ENCODE results near the gene RANBP3L. TPM values are rescaled to one million over a fixed set of nuclear protein-coding genes. Genes with fewer than 3 reads are reported as not detected.

RANBP3L gene
- total and polyA plus RNA-seq, 2 experiments from 2014 or later, result not detected

- ATAC-seq (no peak), DNase-seq (ENCODE audit: low spot score) (no peak)
- Histone ChIP-seq H4K20me1 (replicated peaks; ENCODE audit: insufficient read depth) (no peaks in the 10 kb centered on the region), H3K9me2 (ENCODE audit: insufficient read depth) (no peaks in the 10 kb centered on the region), H3K27me3 (ENCODE audit: insufficient read depth) (no peaks in the 10 kb centered on the region), H3K4me1 (ENCODE audit: insufficient read depth) (no peaks in the 10 kb centered on the region), H3K4me3 (no peak overlapping the region), H3K36me3 (ENCODE audit: insufficient read depth) (no peaks in the 10 kb centered on the region), H3K79me2 (replicated peaks; ENCODE audit: insufficient read depth) (no peaks in the 10 kb centered on the region), H2AFZ (no peak overlapping the region), H3K27ac (ENCODE audit: low read depth) (no peak overlapping the region), H3K4me2 (no peak overlapping the region), H3F3A (replicated peaks; ENCODE audit: low read depth) (no peaks in the 10 kb centered on the region)
- TF ChIP-seq ZNF331 (CRISPR knock-in tag; IDR thresholded peaks at IDR 0.05; ENCODE audit: low read depth) (no peak), NANOG (IDR thresholded peaks at IDR 0.05; ENCODE audit: borderline replicate concordance) (no peak), EZH2 (IDR thresholded peaks at IDR 0.05; ENCODE audit: low read depth, unreplicated experiment) (no peak), ZNF114 (CRISPR knock-in tag; IDR thresholded peaks at IDR 0.05) (no peak), STAT1 (IDR thresholded peaks at IDR 0.05; ENCODE audit: unreplicated experiment) (no peak), POLR2AphosphoS5 (IDR thresholded peaks at IDR 0.05; ENCODE audit: low read depth) (no peak), JUNB (IDR thresholded peaks at IDR 0.05; ENCODE audit: unreplicated experiment) (no peak)
- Mint-ChIP-seq H3K27ac (no peak overlapping the region), H3K36me3 (ENCODE audit: low read depth) (peaks cover 4% of the 10 kb centered on the region; the same call in 2 of the 3 replicates), H3K4me3 (no peak overlapping the region), H3K27me3 (ENCODE audit: insufficient read depth, low read depth, poor library complexity) (peaks cover 1% of the 10 kb centered on the region), H3K9me3 (no peaks in the 10 kb centered on the region), H3K4me1 (no peaks in the 10 kb centered on the region)
Measured at GRCh38 chr5:36205329-36205728, 96.4 kb downstream of the RANBP3L start.

GRCh38 chr5:36202521-36202961 lies 99.2 kb downstream of the RANBP3L start:
- ATAC-seq (no peak), DNase-seq (ENCODE audit: low spot score) (no peak)
- Histone ChIP-seq H3K79me2 (replicated peaks; ENCODE audit: insufficient read depth) (no peaks in the 10 kb centered on the region), H3K4me2 (no peak overlapping the region), H3K27me3 (ENCODE audit: insufficient read depth) (no peaks in the 10 kb centered on the region), H3K27ac (ENCODE audit: low read depth) (no peak overlapping the region), H3F3A (replicated peaks; ENCODE audit: low read depth) (no peaks in the 10 kb centered on the region), H4K20me1 (replicated peaks; ENCODE audit: insufficient read depth) (no peaks in the 10 kb centered on the region), H3K4me3 (no peak overlapping the region), H3K9me2 (ENCODE audit: insufficient read depth) (no peaks in the 10 kb centered on the region), H2AFZ (no peak overlapping the region), H3K36me3 (ENCODE audit: insufficient read depth) (no peaks in the 10 kb centered on the region), H3K4me1 (ENCODE audit: insufficient read depth) (no peaks in the 10 kb centered on the region)
- Mint-ChIP-seq H3K4me3 (no peak overlapping the region), H3K9me3 (no peaks in the 10 kb centered on the region), H3K27ac (no peak overlapping the region), H3K4me1 (no peaks in the 10 kb centered on the region), H3K36me3 (ENCODE audit: low read depth) (peaks cover 4% of the 10 kb centered on the region; the same call in 2 of the 3 replicates), H3K27me3 (ENCODE audit: insufficient read depth, low read depth, poor library complexity) (peaks cover 1% of the 10 kb centered on the region)
- TF ChIP-seq ZNF114 (CRISPR knock-in tag; IDR thresholded peaks at IDR 0.05), result no peak

- H3K9me2 ChIP-seq (ENCODE audit: insufficient read depth), result no peaks in the 10 kb centered on the region
Measured at GRCh38 chr5:36200513-36200912, 101.2 kb downstream of the RANBP3L start.

More at GRCh38 chr5:36200513-36200912, 101.2 kb downstream of the RANBP3L start:
- Histone ChIP-seq H4K20me1 (replicated peaks; ENCODE audit: insufficient read depth) (no peaks in the 10 kb centered on the region), H3K79me2 (replicated peaks; ENCODE audit: insufficient read depth) (no peaks in the 10 kb centered on the region), H3F3A (replicated peaks; ENCODE audit: low read depth) (no peaks in the 10 kb centered on the region), H3K27ac (ENCODE audit: low read depth) (no peak overlapping the region), H3K27me3 (ENCODE audit: insufficient read depth) (no peaks in the 10 kb centered on the region), H3K36me3 (ENCODE audit: insufficient read depth) (no peaks in the 10 kb centered on the region), H3K4me2 (no peak overlapping the region), H2AFZ (no peak overlapping the region), H3K4me1 (ENCODE audit: insufficient read depth) (no peaks in the 10 kb centered on the region), H3K4me3 (no peak overlapping the region)
- no peak overlapping the region for H3K27ac Mint-ChIP-seq
- no peak overlapping the region for H3K4me3 Mint-ChIP-seq
- no peaks in the 10 kb centered on the region for H3K27me3 Mint-ChIP-seq (ENCODE audit: insufficient read depth, low read depth, poor library complexity)
- ATAC-seq, result no peak
- H3K36me3 Mint-ChIP-seq (ENCODE audit: low read depth), result peaks cover 4% of the 10 kb centered on the region; the same call in 2 of the 3 replicates
- DNase-seq (ENCODE audit: low spot score), result no peak
- TF ChIP-seq POLR2AphosphoS5 (IDR thresholded peaks at IDR 0.05; ENCODE audit: low read depth), result no peak
- TF ChIP-seq JUNB (IDR thresholded peaks at IDR 0.05; ENCODE audit: unreplicated experiment), result no peak
- no peak for TF ChIP-seq NANOG (IDR thresholded peaks at IDR 0.05; ENCODE audit: borderline replicate concordance)
- no peak for TF ChIP-seq EZH2 (IDR thresholded peaks at IDR 0.05; ENCODE audit: low read depth, unreplicated experiment)
- no peak for TF ChIP-seq CTCF (conservative IDR thresholded peaks at IDR 0.05; ENCODE audit: low read depth in 2 of 2)
- no peak for TF ChIP-seq ZNF331 (CRISPR knock-in tag; IDR thresholded peaks at IDR 0.05; ENCODE audit: low read depth)
- TF ChIP-seq ZNF462 (CRISPR knock-in tag; IDR thresholded peaks at IDR 0.05), result no peak
- H3K4me1 Mint-ChIP-seq, result no peaks in the 10 kb centered on the region
- H3K9me3 Mint-ChIP-seq, result no peaks in the 10 kb centered on the region

Measured in GM23338 (cell line).